NCI-H345 (cell line): ENCODE results near the gene TNKS1BP1.

Experiments used
- DNase-seq: peaks from one replicate; lab custom pipeline; 2025; lab: John Stamatoyannopoulos, UW

The TNKS1BP1 gene

GRCh38 chr11:57332694-57333440 lies 8.1 kb upstream of the TNKS1BP1 start:
- DNase-seq = no peak

GRCh38 chr11:57331720-57332119 lies 7.0 kb upstream of the TNKS1BP1 start:
- DNase-seq = no peak

- no peak for DNase-seq
These were observed 5.3 kb upstream of the TNKS1BP1 start for GRCh38 chr11:57330029-57330428.

GRCh38 chr11:57327721-57328120 lies 3.0 kb upstream of the TNKS1BP1 start:
- DNase-seq = no peak

- no peak for DNase-seq
These were observed 940 bp upstream of the TNKS1BP1 start for GRCh38 chr11:57325735-57326048.

GRCh38 chr11:57324154-57324885 lies 432 bp downstream of the TNKS1BP1 start:
- DNase-seq = peak; percentile 58

- DNase-seq = no peak
These were observed 948 bp downstream of the TNKS1BP1 start for GRCh38 chr11:57323855-57324153.

GRCh38 chr11:57323167-57323854 lies 1.4 kb downstream of the TNKS1BP1 start:
- no peak for DNase-seq

- DNase-seq = peak; percentile 62
These were observed 2.2 kb downstream of the TNKS1BP1 start for GRCh38 chr11:57322256-57323166.

- DNase-seq = peak; percentile 13
These were observed 3.1 kb downstream of the TNKS1BP1 start for GRCh38 chr11:57321388-57322255.

- DNase-seq = no peak
These were observed 3.9 kb downstream of the TNKS1BP1 start for GRCh38 chr11:57320719-57321387.

GRCh38 chr11:57320067-57320718 lies 4.6 kb downstream of the TNKS1BP1 start:
- DNase-seq = no peak

- DNase-seq = no peak
These were observed 6.6 kb downstream of the TNKS1BP1 start for GRCh38 chr11:57318178-57318577.

- DNase-seq = no peak
These were observed 8.7 kb downstream of the TNKS1BP1 start for GRCh38 chr11:57316017-57316416.

- no peak for DNase-seq
These were observed 9.3 kb downstream of the TNKS1BP1 start for GRCh38 chr11:57315491-57315890.

- no peak for DNase-seq
These were observed 10.4 kb downstream of the TNKS1BP1 start for GRCh38 chr11:57314221-57314973.

- no peak for DNase-seq
These were observed 11.0 kb downstream of the TNKS1BP1 start for GRCh38 chr11:57313788-57314135.

- no peak for DNase-seq
These were observed 11.5 kb downstream of the TNKS1BP1 start for GRCh38 chr11:57313071-57313787.

GRCh38 chr11:57312511-57313021 lies 12.2 kb downstream of the TNKS1BP1 start:
- DNase-seq = no peak
